GM23338 (cell line): ENCODE measurements around the gene BTBD19. TPM values are rescaled to one million over a fixed set of nuclear protein-coding genes. Genes with fewer than 3 reads are reported as not detected.

Experiments used
- CREB1 ChIP-seq: fragments of 250-450 bp; sonication (Bioruptor Pico); IDR thresholded peaks from 2 replicates; pipeline ENCODE4 v1.5.0; 2020; ENCODE audit warnings: low read depth, mild to moderate bottlenecking, moderate library complexity
- EZH2 ChIP-seq: fragments of 200-600 bp; sonication (generic); IDR thresholded peaks from one replicate; pipeline ENCODE4 v1.8.0; 2017; ENCODE audit warnings: antibody characterized with exemption, mild to moderate bottlenecking, low read depth; ENCODE audit not compliant: unreplicated experiment
- EZH2phosphoT487 ChIP-seq: fragments of 200-600 bp; sonication (generic); IDR thresholded peaks from one replicate; pipeline ENCODE4 v1.8.1; 2018; ENCODE audit warnings: antibody characterized with exemption; ENCODE audit not compliant: unreplicated experiment
- NANOG ChIP-seq: IDR thresholded peaks from 2 replicates; pipeline ENCODE4 v1.6.1; 2016; ENCODE audit warnings: antibody characterized with exemption, borderline replicate concordance
- ZNF114 ChIP-seq: fragments of 250-450 bp; sonication (Bioruptor Pico); IDR thresholded peaks from 2 replicates; pipeline ENCODE4 v1.5.0; 2020; ENCODE audit warnings: mild to moderate bottlenecking, moderate library complexity
- ZNF331 ChIP-seq: fragments of 250-450 bp; sonication (Bioruptor Pico); IDR thresholded peaks from 2 replicates; pipeline ENCODE4 v1.5.0; 2020; ENCODE audit warnings: low read depth, mild to moderate bottlenecking, moderate library complexity
- polyA plus RNA-seq: library from polyadenylated mRNA; unstranded; fragments of >200 nt; fragmentation: Nextera tagmentation; extraction: Ambion mirVana; gene quantifications from 2 replicates; pipeline ENCODE4 v1.2.1, GENCODE V29; 2016
- total RNA-seq: library from RNA; depleted of rRNA; stranded (reverse); fragments of >200 nt; shearing (Covaris generic); gene quantifications from 2 replicates; pipeline ENCODE4 v1.2.3, GENCODE V29; 2014
- TF ChIP-seq, protein P1 (sequence below): fragments of 250-450 bp; sonication (Bioruptor Pico); IDR thresholded peaks from 2 replicates; pipeline ENCODE4 v1.5.0; 2020; ENCODE audit warnings: mild to moderate bottlenecking, moderate library complexity
- TF ChIP-seq, protein P2 (sequence below), 2 experiments: fragments of 200-600 bp in 1 of 2; sonication (generic) in 1 of 2; conservative IDR thresholded peaks; 2 replicates each; pipeline versions ENCODE4 v1.5.1 to v1.6.1; 2016 to 2017; ENCODE audit warnings: antibody characterized with exemption in 2 of 2, low read depth in 2 of 2, mild to moderate bottlenecking in 2 of 2, moderate library complexity in 1 of 2
- TF ChIP-seq, protein P3 (sequence below): IDR thresholded peaks from 2 replicates; pipeline ENCODE4 v1.6.1; 2016; ENCODE audit warnings: antibody characterized with exemption

The BTBD19 gene
- total and polyA plus RNA-seq, 2 experiments from 2014 or later, result 0.37 to 0.66 TPM

DNA sequence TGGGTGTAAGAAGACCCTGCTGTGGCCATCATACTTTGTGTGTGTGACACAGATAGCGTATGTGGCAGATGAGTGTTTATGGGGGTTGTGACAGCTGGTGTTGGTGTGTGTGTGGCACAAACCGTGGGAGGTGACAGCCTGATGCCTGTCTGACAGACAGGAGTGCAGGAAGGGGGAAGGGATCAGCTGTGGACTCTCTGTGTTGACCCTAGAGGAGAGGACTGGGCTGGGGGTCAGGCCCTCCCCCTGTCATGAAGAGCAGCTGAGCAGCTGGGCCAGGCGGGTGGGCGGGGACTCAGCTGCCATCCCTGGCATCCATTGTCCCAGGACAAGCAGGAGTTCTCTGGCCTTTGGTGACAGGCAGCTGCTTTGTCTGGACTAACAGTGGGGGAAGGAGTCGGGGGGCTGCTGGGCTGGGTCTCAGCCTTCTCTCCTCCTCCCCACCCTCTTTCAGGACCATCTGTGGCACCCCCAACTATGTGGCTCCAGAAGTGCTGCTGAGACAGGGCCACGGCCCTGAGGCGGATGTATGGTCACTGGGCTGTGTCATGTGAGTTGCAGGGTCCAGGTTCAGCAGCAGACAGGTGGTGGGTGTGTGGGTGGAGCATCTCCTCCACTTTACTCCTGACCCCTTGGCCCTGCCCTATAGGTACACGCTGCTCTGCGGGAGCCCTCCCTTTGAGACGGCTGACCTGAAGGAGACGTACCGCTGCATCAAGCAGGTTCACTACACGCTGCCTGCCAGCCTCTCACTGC, 5.8 kb upstream of the BTBD19 start (continued):
- TF ChIP-seq, protein P1, sequence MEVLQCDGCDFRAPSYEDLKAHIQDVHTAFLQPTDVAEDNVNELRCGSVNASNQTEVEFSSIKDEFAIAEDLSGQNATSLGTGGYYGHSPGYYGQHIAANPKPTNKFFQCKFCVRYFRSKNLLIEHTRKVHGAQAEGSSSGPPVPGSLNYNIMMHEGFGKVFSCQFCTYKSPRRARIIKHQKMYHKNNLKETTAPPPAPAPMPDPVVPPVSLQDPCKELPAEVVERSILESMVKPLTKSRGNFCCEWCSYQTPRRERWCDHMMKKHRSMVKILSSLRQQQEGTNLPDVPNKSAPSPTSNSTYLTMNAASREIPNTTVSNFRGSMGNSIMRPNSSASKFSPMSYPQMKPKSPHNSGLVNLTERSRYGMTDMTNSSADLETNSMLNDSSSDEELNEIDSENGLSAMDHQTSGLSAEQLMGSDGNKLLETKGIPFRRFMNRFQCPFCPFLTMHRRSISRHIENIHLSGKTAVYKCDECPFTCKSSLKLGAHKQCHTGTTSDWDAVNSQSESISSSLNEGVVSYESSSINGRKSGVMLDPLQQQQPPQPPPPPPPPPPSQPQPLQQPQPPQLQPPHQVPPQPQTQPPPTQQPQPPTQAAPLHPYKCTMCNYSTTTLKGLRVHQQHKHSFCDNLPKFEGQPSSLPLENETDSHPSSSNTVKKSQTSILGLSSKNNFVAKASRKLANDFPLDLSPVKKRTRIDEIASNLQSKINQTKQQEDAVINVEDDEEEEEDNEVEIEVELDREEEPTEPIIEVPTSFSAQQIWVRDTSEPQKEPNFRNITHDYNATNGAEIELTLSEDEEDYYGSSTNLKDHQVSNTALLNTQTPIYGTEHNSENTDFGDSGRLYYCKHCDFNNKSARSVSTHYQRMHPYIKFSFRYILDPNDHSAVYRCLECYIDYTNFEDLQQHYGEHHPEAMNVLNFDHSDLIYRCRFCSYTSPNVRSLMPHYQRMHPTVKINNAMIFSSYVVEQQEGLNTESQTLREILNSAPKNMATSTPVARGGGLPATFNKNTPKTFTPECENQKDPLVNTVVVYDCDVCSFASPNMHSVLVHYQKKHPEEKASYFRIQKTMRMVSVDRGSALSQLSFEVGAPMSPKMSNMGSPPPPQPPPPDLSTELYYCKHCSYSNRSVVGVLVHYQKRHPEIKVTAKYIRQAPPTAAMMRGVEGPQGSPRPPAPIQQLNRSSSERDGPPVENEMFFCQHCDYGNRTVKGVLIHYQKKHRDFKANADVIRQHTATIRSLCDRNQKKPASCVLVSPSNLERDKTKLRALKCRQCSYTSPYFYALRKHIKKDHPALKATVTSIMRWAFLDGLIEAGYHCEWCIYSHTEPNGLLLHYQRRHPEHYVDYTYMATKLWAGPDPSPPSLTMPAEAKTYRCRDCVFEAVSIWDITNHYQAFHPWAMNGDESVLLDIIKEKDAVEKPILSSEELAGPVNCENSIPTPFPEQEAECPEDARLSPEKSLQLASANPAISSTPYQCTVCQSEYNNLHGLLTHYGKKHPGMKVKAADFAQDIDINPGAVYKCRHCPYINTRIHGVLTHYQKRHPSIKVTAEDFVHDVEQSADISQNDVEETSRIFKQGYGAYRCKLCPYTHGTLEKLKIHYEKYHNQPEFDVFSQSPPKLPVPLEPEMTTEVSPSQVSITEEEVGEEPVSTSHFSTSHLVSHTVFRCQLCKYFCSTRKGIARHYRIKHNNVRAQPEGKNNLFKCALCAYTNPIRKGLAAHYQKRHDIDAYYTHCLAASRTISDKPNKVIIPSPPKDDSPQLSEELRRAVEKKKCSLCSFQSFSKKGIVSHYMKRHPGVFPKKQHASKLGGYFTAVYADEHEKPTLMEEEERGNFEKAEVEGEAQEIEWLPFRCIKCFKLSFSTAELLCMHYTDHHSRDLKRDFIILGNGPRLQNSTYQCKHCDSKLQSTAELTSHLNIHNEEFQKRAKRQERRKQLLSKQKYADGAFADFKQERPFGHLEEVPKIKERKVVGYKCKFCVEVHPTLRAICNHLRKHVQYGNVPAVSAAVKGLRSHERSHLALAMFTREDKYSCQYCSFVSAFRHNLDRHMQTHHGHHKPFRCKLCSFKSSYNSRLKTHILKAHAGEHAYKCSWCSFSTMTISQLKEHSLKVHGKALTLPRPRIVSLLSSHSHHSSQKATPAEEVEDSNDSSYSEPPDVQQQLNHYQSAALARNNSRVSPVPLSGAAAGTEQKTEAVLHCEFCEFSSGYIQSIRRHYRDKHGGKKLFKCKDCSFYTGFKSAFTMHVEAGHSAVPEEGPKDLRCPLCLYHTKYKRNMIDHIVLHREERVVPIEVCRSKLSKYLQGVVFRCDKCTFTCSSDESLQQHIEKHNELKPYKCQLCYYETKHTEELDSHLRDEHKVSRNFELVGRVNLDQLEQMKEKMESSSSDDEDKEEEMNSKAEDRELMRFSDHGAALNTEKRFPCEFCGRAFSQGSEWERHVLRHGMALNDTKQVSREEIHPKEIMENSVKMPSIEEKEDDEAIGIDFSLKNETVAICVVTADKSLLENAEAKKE (CRISPR knock-in tag), result no peak
- TF ChIP-seq NANOG, result no peak
- TF ChIP-seq EZH2, result no peak
- TF ChIP-seq CREB1 (CRISPR knock-in tag), result no peak
- TF ChIP-seq EZH2phosphoT487, result no peak
- no peak for TF ChIP-seq ZNF114
- TF ChIP-seq, protein P2, sequence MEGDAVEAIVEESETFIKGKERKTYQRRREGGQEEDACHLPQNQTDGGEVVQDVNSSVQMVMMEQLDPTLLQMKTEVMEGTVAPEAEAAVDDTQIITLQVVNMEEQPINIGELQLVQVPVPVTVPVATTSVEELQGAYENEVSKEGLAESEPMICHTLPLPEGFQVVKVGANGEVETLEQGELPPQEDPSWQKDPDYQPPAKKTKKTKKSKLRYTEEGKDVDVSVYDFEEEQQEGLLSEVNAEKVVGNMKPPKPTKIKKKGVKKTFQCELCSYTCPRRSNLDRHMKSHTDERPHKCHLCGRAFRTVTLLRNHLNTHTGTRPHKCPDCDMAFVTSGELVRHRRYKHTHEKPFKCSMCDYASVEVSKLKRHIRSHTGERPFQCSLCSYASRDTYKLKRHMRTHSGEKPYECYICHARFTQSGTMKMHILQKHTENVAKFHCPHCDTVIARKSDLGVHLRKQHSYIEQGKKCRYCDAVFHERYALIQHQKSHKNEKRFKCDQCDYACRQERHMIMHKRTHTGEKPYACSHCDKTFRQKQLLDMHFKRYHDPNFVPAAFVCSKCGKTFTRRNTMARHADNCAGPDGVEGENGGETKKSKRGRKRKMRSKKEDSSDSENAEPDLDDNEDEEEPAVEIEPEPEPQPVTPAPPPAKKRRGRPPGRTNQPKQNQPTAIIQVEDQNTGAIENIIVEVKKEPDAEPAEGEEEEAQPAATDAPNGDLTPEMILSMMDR (conservative IDR thresholded peaks at IDR 0.05; ENCODE audit: low read depth in 2 of 2), result no peak
- TF ChIP-seq ZNF331 (CRISPR knock-in tag), result no peak
- TF ChIP-seq, protein P3, sequence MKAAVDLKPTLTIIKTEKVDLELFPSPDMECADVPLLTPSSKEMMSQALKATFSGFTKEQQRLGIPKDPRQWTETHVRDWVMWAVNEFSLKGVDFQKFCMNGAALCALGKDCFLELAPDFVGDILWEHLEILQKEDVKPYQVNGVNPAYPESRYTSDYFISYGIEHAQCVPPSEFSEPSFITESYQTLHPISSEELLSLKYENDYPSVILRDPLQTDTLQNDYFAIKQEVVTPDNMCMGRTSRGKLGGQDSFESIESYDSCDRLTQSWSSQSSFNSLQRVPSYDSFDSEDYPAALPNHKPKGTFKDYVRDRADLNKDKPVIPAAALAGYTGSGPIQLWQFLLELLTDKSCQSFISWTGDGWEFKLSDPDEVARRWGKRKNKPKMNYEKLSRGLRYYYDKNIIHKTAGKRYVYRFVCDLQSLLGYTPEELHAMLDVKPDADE, result no peak
